GM18858 (cell line): ENCODE results near the gene LFNG.
"Not testable (repeated sequence)": the region's sequence is repeated elsewhere in the genome, so short reads cannot be mapped to it uniquely, and the experiment has no call there.

Experiments
- ATAC-seq: cut with Tn5 transposase; IDR thresholded peaks from one replicate; pipeline ENCODE4 v1.9.1; 2021; ENCODE audit not compliant: unreplicated experiment

LFNG gene

GRCh38 chr7:2528481-2529095 lies 9.0 kb downstream of the LFNG start:
- no peak for ATAC-seq

GRCh38 chr7:2529161-2530070 lies 9.8 kb downstream of the LFNG start:
- no peak for ATAC-seq

GRCh38 chr7:2530071-2530987 lies 10.8 kb downstream of the LFNG start:
- ATAC-seq: no peak

- not testable (repeated sequence) for ATAC-seq
Measured at GRCh38 chr7:2530994-2531795, 11.6 kb downstream of the LFNG start.

- ATAC-seq: not testable (repeated sequence)
Measured at GRCh38 chr7:2531796-2532110, 12.2 kb downstream of the LFNG start.

GRCh38 chr7:2532199-2532772 lies 12.7 kb downstream of the LFNG start:
- ATAC-seq: not testable (repeated sequence)

DNA sequence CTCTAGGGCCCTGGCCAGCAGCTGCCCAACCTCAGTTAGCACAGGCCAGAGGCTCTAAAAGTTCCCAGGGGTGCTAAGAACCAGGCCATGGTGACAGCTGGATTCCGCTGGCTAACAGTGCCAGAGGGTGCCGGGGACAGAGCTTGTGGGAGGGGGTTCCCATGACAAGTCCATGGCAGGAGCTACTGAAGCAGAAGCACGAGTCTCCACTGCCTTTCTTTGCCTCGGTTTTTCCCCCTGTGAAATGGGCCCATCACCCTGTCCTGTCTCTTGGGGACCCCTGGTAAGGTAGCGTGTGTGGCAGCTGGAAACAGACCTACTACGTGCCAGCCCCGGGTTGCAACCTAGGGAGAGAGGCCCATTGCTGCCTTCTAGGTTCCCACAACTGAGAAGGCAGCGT lies 13.2 kb downstream of the LFNG start:
- ATAC-seq: not testable (repeated sequence)

DNA sequence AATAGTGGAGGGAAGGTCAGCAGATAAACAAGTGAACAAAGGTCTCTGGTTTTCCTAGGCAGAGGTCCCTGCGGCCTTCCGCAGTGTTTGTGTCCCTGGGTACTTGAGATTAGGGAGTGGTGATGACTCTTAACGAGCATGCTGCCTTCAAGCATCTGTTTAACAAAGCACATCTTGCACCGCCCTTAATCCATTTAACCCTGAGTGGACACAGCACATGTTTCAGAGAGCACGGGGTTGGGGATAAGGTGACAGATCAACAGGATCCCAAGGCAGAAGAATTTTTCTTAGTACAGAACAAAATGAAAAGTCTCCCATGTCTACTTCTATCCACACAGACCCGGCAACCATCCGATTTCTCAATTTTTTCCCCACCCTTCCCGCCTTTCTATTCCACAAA lies 14.0 kb downstream of the LFNG start:
- ATAC-seq: not testable (repeated sequence)

- not testable (repeated sequence) for ATAC-seq
Measured at GRCh38 chr7:2534214-2534613, 14.6 kb downstream of the LFNG start.

DNA sequence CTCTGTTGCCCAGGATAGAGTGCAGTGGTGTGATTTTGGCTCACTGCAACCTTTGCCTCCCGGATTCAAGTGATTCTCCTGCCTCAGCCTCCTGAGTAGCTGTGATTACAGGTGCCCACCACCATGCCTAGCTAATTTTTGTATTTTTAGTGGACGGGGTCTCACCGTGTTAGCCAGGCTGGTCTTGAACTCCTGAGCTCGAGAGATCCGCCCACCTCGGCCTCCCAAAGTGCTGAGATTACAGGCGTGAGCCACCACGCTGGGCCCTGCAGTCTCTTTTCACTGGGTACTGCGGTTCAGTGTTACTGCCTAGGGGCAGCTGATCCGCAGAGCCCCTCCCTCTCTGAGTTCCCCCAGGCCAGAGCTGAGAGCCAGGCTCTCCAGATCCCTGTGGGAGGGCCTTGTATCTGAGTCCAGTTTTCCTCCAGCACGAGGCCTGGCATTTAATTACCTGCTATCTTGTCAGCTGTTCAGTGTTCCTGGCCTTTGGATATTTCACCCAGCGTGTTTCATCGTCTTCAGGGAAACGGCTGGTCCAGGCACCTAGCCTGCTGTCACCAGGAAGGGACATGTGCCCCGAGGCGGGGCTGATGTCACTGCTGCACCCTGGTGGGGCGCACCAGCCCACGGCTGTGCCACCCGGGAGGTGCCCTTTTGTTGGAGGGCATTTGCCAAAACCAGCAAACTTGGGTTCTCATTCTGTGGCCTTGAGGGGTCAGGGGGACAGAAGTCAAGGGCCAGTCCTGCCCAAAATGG lies 16.5 kb downstream of the LFNG start:
- not testable (repeated sequence) for ATAC-seq

GRCh38 chr7:2537981-2538851 lies 18.6 kb downstream of the LFNG start:
- no peak for ATAC-seq

- no peak for ATAC-seq
Measured at GRCh38 chr7:2539031-2539911, 19.7 kb downstream of the LFNG start.

DNA sequence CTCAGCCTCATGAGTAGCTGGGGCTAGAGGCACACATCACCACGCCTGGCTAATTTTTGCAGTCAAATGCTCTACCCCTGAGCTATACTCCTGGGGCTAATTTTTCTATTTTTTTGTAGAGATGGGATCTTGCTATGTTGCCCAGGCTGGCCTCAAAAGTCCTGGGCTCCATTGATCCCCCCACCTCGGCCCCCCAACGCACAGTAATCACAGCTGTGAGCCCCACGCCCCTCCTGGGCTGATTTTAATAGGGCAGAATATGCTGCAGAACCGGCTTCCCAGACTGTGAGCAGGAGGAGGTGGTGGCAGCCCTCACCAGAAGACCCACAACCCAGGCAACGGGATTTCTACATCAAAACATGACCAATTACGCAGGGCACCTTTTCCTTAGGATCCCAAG lies 20.6 kb downstream of the LFNG start:
- no peak for ATAC-seq

DNA sequence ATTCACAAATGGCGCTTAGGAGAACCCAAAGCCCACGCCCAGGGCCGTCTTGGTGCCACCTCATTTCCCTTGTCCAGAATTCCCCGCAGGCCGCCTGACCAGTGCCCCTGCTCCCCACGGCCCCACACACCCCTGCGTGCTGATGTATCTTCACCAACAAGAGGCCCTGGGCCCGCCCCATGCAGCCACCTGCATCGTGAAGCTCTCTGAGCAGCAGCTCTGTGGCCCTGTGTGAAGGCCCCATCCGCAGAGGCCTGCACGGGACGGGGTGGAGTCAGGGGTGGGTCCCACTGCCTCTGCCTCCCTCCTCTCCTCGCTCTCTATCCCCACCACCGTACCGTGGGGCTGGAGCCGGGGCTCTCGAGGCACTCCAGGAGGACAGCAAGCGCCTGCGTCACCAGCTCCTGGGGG lies 21.1 kb downstream of the LFNG start:
- no peak for ATAC-seq

- no peak for ATAC-seq
Measured at GRCh38 chr7:2541291-2542010, 21.9 kb downstream of the LFNG start.

- ATAC-seq: no peak
Measured at GRCh38 chr7:2542011-2542915, 22.7 kb downstream of the LFNG start.
